Measurements from ENCODE around the gene PAK2. TPM values are rescaled to one million over a fixed set of nuclear protein-coding genes. Genes with fewer than 3 reads are reported as not detected.
"Not testable (repeated sequence)": the region's sequence is repeated elsewhere in the genome, so short reads cannot be mapped to it uniquely, and the experiment has no call there.

PAK2 gene
- 46.6 TPM for polyA plus RNA-seq (ENCODE audit: insufficient read length)

GRCh38 chr3:196739671-196740480, at the start of gene PAK2:
Gene PAK2 (plus strand): TSS chr3:196739857. CDS start chr3:196782647, 42,790 bp downstream.
- peak; percentile 90 for DNase-seq

- DNase-seq = no peak
Observed at GRCh38 chr3:196689941-196690660, 49.6 kb upstream of the PAK2 start.

- DNase-seq = no peak
Observed at GRCh38 chr3:196691386-196691785, 48.3 kb upstream of the PAK2 start.

GRCh38 chr3:196694202-196694638, 45.4 kb upstream of the PAK2 start:
- no peak for DNase-seq

- DNase-seq = no peak
Observed at GRCh38 chr3:196694941-196695848, 44.5 kb upstream of the PAK2 start.

GRCh38 chr3:196695849-196696226, 43.8 kb upstream of the PAK2 start:
- no peak for DNase-seq

- DNase-seq = no peak
Observed at GRCh38 chr3:196697270-196697669, 42.4 kb upstream of the PAK2 start.

GRCh38 chr3:196699749-196700148, 39.9 kb upstream of the PAK2 start:
- DNase-seq = no peak

- no peak for DNase-seq
Observed at GRCh38 chr3:196700801-196701200, 38.9 kb upstream of the PAK2 start.

- DNase-seq = no peak
Observed at GRCh38 chr3:196706327-196706726, 33.3 kb upstream of the PAK2 start.

GRCh38 chr3:196706731-196707130, 32.9 kb upstream of the PAK2 start:
- DNase-seq = no peak

GRCh38 chr3:196707566-196707965, 32.1 kb upstream of the PAK2 start:
- no peak for DNase-seq

GRCh38 chr3:196708467-196708866, 31.2 kb upstream of the PAK2 start:
- no peak for DNase-seq

- peak; percentile 93 for DNase-seq
Observed at GRCh38 chr3:196711838-196712513, 27.7 kb upstream of the PAK2 start, which contains the start of the genes CEP19 and PIGX. Gene CEP19 (minus strand): TSS chr3:196712250. CDS start chr3:196708657, 3,593 bp downstream. Gene PIGX (plus strand): TSS chr3:196712377.

GRCh38 chr3:196712514-196713413, 26.9 kb upstream of the PAK2 start:
- no peak for DNase-seq

- DNase-seq = not testable (repeated sequence)
Observed at GRCh38 chr3:196717162-196717561, 22.5 kb upstream of the PAK2 start.

GRCh38 chr3:196721097-196721496, 18.6 kb upstream of the PAK2 start:
- no peak for DNase-seq

GRCh38 chr3:196726788-196727675, 12.6 kb upstream of the PAK2 start:
- DNase-seq = no peak

- no peak for DNase-seq
Observed at GRCh38 chr3:196735751-196736150, 3.9 kb upstream of the PAK2 start.

All from hindlimb muscle (tissue), 1 donor.